Pancreas (tissue), 10 donors: ENCODE data around the gene GPC6. TPM values are rescaled to one million over a fixed set of nuclear protein-coding genes. Genes with fewer than 3 reads are reported as not detected.

Experiments used
- ATAC-seq, 4 donors: fragments of 200-7000 bp; cut with Tn5 transposase; one replicate each; pipeline versions ENCODE4 v1.8.0 to v1.9.1; 2020; ENCODE audit warnings: mild to moderate bottlenecking in 4 of 4, moderate library complexity in 4 of 4
- DNase-seq, 6 donors: peaks; one replicate each; pipeline ENCODE4 v3.0.0-alpha.2; 2020
- FAIRE-seq: peaks from 2 replicates; lab custom pipeline; 2012; peaks lifted over from hg19 to GRCh38; lab: Jason Lieb, UNC
- H3K27ac ChIP-seq, 4 donors: fragments of 200-600 bp; sonication (generic); 1 replicate in 3 of 4; 2 replicates in 1 of 4; pipeline versions ENCODE4 v1.5.0 to v1.8.0; 2020
- H3K27me3 ChIP-seq, 4 donors: fragments of 200-600 bp; one replicate each; pipeline ENCODE4 v1.8.0; 2021
- H3K36me3 ChIP-seq, 3 donors: fragments of 200-600 bp; sonication (generic) in 1 of 3; one replicate each; pipeline versions ENCODE4 v1.5.0 to v1.8.0; 2020 to 2021
- H3K4me1 ChIP-seq, 3 donors: fragments of 200-600 bp; one replicate each; pipeline ENCODE4 v1.8.0; 2021
- H3K4me3 ChIP-seq, 4 donors: fragments of 200-600 bp; sonication (generic) in 2 of 4; one replicate each; pipeline versions ENCODE4 v1.5.0 to v1.8.0; 2020 to 2021
- H3K9me3 ChIP-seq, 4 donors: fragments of 200-600 bp; one replicate each; pipeline ENCODE4 v1.8.0; 2021
- CTCF ChIP-seq, 4 donors: fragments of 200-600 bp; sonication (generic) in 3 of 4; IDR thresholded peaks; one replicate each; pipeline versions ENCODE4 v1.5.0 to v1.8.0; 2021; ENCODE audit warnings: antibody characterized with exemption in 4 of 4
- WGBS, 2 donors: extraction: QIAGEN DNeasy Blood & Tissue Kit; methylation state at CpG; one replicate each; pipeline ENCODE4 v1.1.7; 2013; 5-methylcytosine and 5-hydroxymethylcytosine counted together
- intact Hi-C, 3 donors: fragments of 100-400 bp; cut with DNase I; formaldehyde crosslinking; loops; one replicate each; pipeline versions ENCODE4 v1.11.1 to v1.14.2; 2022
- polyA plus RNA-seq, 2 donors: library from polyadenylated mRNA; stranded (reverse); fragments of 200-250 nt; gene quantifications; one replicate each; pipeline ENCODE4 v1.2.3, GENCODE V29; 2013
- total RNA-seq, 6 donors: library from RNA; stranded (reverse); fragmentation: NEBNext Ultra II Directional in 4 of 6; extraction: Animal tissue kit (Norgen Biotek cat#: 25700) in 4 of 6; gene quantifications; one replicate each; pipeline versions ENCODE4 v1.2.1 to v1.2.4, GENCODE V29; 2021 to 2023
- donor health status: healthy with polysubstance abuse.
- donor health status: DM: no; HTN: no; CAD: no; lungs with moderate emphysema.
- donor health status: DM: no; HTN: no; CAD: no.
- donor health status: control.
- donor health status: control.
- donor health status: Bipolar disorder and iron deficiency.
- donor health status: DM: yes; HTN: yes; CAD: no.
- donor health status: DM: no; HTN: no; CAD: no.
- donor health status: DM: no; HTN: no; CAD: no.
- donor health status: DM: yes; HTN: yes; CAD: no.

GPC6 gene
- total and polyA plus RNA-seq, 8 donors: 0.23 to 3.3 (median 1.2) TPM

GRCh38 chr13:93965587-93965986 is 739.0 kb downstream of the GPC6 start:
- DNase-seq (no peak), ATAC-seq (no peak), FAIRE-seq (no peak)
- no peaks in the 10 kb centered on the region for H3K36me3 ChIP-seq
- H3K27ac ChIP-seq: no peak overlapping the region
- no peaks in the 10 kb centered on the region for H3K27me3 ChIP-seq
- 71 to 82% methylated on average over 3 of the region's 3 CpGs for WGBS, 2 donors
- no peak for TF ChIP-seq CTCF (IDR thresholded peaks at IDR 0.05)
- H3K4me3 ChIP-seq: no peak overlapping the region
- intact Hi-C loops: no loop called here
- no peaks in the 10 kb centered on the region for H3K4me1 ChIP-seq
- H3K9me3 ChIP-seq: no peaks in the 10 kb centered on the region

- Histone ChIP-seq H3K4me3 (no peak overlapping the region), H3K27me3 (no peaks in the 10 kb centered on the region), H3K36me3 (no peaks in the 10 kb centered on the region), H3K27ac (no peak overlapping the region), H3K4me1 (no peaks in the 10 kb centered on the region), H3K9me3 (no peaks in the 10 kb centered on the region)
- FAIRE-seq: no peak
- TF ChIP-seq CTCF (IDR thresholded peaks at IDR 0.05): no peak
- 73 to 77% methylated on average over 2 of the region's 2 CpGs for WGBS, 2 donors
- intact Hi-C loops: no loop called here
- ATAC-seq: no peak
- no peak for DNase-seq
Observed at GRCh38 chr13:93966267-93966936, 739.8 kb downstream of the GPC6 start.

GRCh38 chr13:93967286-93967685 is 740.7 kb downstream of the GPC6 start:
- no peaks in the 10 kb centered on the region for H3K36me3 ChIP-seq
- FAIRE-seq: no peak
- TF ChIP-seq CTCF (IDR thresholded peaks at IDR 0.05): no peak
- no peaks in the 10 kb centered on the region for H3K27me3 ChIP-seq
- intact Hi-C loops: no loop called here
- no peak for ATAC-seq
- no peak overlapping the region for H3K27ac ChIP-seq
- 21 to 55% methylated on average over 2 of the region's 2 CpGs for WGBS, 2 donors
- no peak for DNase-seq
- no peaks in the 10 kb centered on the region for H3K9me3 ChIP-seq
- H3K4me1 ChIP-seq: no peaks in the 10 kb centered on the region
- no peak overlapping the region for H3K4me3 ChIP-seq

- DNase-seq (no peak), ATAC-seq (no peak), FAIRE-seq (no peak)
- Histone ChIP-seq H3K4me3 (no peak overlapping the region), H3K27me3 (no peaks in the 10 kb centered on the region), H3K36me3 (no peaks in the 10 kb centered on the region), H3K27ac (no peak overlapping the region), H3K9me3 (no peaks in the 10 kb centered on the region), H3K4me1 (no peaks in the 10 kb centered on the region)
- intact Hi-C loops: no loop called here
- no peak for TF ChIP-seq CTCF (IDR thresholded peaks at IDR 0.05)
- 81 to 87% methylated on average over 2 of the region's 2 CpGs for WGBS, 2 donors
Observed at GRCh38 chr13:93975242-93975641, 748.6 kb downstream of the GPC6 start.

GRCh38 chr13:93976528-93976927 is 749.9 kb downstream of the GPC6 start:
- no peaks in the 10 kb centered on the region for H3K27me3 ChIP-seq
- ATAC-seq (no peak), FAIRE-seq (no peak), DNase-seq (no peak)
- 78 to 79% methylated on average over 5 of the region's 5 CpGs for WGBS, 2 donors
- no peak overlapping the region for H3K27ac ChIP-seq
- intact Hi-C loops: no loop called here
- no peaks in the 10 kb centered on the region for H3K36me3 ChIP-seq
- TF ChIP-seq CTCF (IDR thresholded peaks at IDR 0.05): no peak
- no peak overlapping the region for H3K4me3 ChIP-seq
- H3K9me3 ChIP-seq: no peaks in the 10 kb centered on the region
- H3K4me1 ChIP-seq: no peaks in the 10 kb centered on the region
